Erythroblast (primary cell): ENCODE measurements around the gene RPS6KA1.

Experiments used
- GATA1 ChIP-seq: IDR thresholded peaks from 2 replicates; pipeline ENCODE4 v1.6.1; 2011; ENCODE audit warnings: low read depth, mild to moderate bottlenecking, control low read depth, low read length, moderate library complexity
- POLR2A ChIP-seq: IDR thresholded peaks from 2 replicates; pipeline ENCODE4 v1.6.1; 2011; ENCODE audit warnings: mild to moderate bottlenecking, low read length

GRCh38 chr1:26608895-26609294 is 79.3 kb downstream of the RPS6KA1 start:
- TF ChIP-seq POLR2A: no peak
- no peak for TF ChIP-seq GATA1
